ENCODE data around the gene SPATA46.

The SPATA46 gene

DNA sequence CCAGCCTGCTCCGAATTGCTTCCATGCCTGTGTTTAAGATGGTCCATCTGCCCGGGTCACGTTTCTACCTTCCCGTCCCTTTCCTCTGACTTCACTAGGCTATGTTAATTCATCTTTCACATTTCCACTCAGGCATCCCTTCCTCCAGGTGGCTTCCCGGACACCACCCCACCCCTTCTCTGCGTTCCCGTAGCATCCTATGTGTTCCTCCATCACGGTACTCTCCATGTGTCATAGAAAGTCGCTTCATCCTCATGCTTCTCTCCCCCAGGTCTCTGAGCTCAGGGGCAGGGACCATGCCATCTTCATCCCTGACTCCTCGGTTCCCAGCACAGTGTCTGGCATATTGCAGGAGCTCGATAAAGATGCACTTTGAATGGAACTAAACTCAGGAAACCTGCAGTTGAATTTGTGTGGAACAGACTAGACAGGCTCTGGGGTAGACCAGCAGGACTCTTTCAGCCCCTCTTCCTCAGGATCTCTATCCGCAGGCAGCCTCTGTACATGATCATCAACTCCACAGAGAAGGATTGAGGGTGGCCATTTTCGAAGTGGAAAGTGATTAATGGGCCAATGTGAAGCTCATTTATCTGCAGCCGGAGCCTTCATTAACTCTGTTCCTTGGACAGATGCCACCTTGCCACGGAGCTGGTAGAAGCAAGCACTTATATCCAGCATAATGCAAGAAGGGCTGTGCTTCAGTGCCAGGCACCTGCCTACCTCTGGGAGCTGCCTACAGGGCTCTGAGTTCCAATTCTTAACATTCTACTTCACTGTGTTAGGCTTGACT, 13.9 kb upstream of the SPATA46 start:
- DNase-seq: no peak

- DNase-seq: no peak
These were observed 13.3 kb upstream of the SPATA46 start for GRCh38 chr1:162389971-162390370.

GRCh38 chr1:162389021-162389818, 12.6 kb upstream of the SPATA46 start:
- peak; percentile 20 for DNase-seq

DNA sequence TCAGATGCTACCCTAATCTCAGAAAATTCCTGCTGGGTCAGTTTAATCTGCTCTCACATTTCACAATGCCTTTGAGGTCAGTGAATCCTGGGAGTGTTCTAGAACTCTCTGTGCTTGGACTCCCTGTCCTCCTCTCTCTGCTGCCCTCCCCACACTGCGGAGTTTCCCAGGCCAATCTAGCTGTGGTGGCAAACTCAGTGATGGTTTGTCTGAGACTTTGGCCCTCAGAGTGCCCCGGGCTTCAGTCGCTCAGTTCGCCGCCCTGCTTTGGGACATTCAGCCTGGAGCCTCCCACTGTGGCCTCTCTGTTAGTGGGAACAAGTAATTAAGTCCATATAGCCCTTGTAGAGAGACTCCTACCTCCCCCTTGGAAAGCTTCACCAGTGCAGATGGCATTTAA, 12.0 kb upstream of the SPATA46 start:
- DNase-seq: no peak

DNA sequence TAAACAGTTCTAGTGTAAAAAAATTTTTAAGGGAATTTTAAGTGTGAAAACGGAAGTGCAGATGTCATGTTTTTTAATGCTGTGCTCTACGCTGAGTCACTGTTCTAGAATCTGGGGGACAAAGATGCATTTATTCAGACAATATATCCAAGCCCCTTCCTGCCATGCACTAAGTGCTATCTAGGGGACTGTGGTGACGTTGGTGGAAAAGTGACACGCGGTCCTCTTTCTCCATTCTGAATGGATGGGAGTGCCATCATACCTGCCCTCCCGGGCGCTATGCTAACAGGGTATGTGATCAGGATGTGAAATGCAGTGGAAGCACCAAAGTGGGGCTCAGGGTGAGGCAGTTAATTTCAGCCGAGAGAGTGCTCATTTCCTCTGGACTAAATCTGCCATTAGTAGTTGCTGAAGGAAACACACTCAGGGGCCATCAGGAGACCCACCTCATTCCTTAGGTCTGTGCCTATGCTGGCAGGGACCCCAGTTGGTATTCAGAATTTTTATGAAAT, 11.5 kb upstream of the SPATA46 start:
- DNase-seq: no peak

- DNase-seq: no peak
These were observed 10.8 kb upstream of the SPATA46 start for GRCh38 chr1:162387226-162388082.

- DNase-seq: no peak
These were observed 9.9 kb upstream of the SPATA46 start for GRCh38 chr1:162386292-162387225.

- no peak for DNase-seq
These were observed 9.0 kb upstream of the SPATA46 start for GRCh38 chr1:162385702-162386101.

DNA sequence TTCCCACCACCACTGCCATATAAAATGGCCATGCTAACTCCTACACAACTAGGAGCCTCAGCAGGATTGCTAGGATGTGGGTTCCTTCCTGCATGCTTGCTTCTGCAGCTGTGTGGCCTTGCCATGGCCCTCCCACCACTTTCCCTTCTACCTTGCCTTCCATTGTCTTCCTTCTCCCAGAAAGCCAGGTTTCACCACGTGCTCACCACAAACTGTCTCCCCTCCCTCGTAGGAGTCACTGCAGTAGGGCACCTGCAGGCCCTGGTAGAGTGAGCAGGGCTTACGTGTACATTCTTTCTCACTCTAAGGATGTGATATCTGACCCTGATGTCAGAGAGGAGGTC, 8.6 kb upstream of the SPATA46 start:
- no peak for DNase-seq

- DNase-seq: no peak
These were observed 8.1 kb upstream of the SPATA46 start for GRCh38 chr1:162384601-162385279.

DNA sequence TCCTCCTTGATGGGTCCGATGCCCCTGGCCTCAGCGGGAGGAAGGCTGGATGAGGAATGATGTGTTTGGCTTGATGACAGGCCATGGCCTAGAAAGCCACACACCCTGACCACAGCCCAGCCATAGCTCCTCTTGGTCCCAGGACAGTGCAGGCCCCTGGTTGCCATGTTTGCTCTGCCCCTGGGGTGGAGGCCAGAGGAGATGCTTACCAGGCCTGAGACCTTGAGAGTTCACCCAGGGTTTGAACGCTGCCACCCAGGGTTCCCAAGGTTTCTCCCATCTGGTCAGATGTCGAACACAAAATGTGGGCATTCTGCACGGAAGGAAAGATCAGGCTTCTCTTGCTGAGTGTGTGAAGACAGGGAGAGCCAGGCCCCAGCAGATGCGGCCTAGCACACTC, 7.5 kb upstream of the SPATA46 start:
- no peak for DNase-seq

GRCh38 chr1:162383516-162383915, 6.9 kb upstream of the SPATA46 start:
- DNase-seq: no peak

GRCh38 chr1:162383091-162383490, 6.4 kb upstream of the SPATA46 start:
- no peak for DNase-seq

GRCh38 chr1:162381941-162382750, 5.5 kb upstream of the SPATA46 start:
- no peak for DNase-seq

- no peak for DNase-seq
These were observed 4.7 kb upstream of the SPATA46 start, which contains the start of gene C1orf226 for GRCh38 chr1:162381383-162381782. Gene C1orf226, plus strand, starts transcription at chr1:162381728. Its CDS starts 174 bp downstream, at chr1:162381902.

- DNase-seq: no peak
These were observed 3.6 kb upstream of the SPATA46 start for GRCh38 chr1:162380061-162380846.

- DNase-seq: no peak
These were observed 1.2 kb downstream of the SPATA46 start for GRCh38 chr1:162375463-162375862.

- no peak for DNase-seq
These were observed 2.2 kb downstream of the SPATA46 start for GRCh38 chr1:162374406-162374805.

Data from fibroblast of skin of abdomen (primary cell).